SHP77 treated with DMSO at 0.1 percent for 48 hours (cell line): ENCODE measurements around the gene SEC14L1.
"Not testable (repeated sequence)": the region's sequence is repeated elsewhere in the genome, so short reads cannot be mapped to it uniquely, and the experiment has no call there.

ENCODE experiments used
- DNase-seq: peaks from one replicate; lab custom pipeline; 2025; lab: John Stamatoyannopoulos, UW

SEC14L1 gene

DNA sequence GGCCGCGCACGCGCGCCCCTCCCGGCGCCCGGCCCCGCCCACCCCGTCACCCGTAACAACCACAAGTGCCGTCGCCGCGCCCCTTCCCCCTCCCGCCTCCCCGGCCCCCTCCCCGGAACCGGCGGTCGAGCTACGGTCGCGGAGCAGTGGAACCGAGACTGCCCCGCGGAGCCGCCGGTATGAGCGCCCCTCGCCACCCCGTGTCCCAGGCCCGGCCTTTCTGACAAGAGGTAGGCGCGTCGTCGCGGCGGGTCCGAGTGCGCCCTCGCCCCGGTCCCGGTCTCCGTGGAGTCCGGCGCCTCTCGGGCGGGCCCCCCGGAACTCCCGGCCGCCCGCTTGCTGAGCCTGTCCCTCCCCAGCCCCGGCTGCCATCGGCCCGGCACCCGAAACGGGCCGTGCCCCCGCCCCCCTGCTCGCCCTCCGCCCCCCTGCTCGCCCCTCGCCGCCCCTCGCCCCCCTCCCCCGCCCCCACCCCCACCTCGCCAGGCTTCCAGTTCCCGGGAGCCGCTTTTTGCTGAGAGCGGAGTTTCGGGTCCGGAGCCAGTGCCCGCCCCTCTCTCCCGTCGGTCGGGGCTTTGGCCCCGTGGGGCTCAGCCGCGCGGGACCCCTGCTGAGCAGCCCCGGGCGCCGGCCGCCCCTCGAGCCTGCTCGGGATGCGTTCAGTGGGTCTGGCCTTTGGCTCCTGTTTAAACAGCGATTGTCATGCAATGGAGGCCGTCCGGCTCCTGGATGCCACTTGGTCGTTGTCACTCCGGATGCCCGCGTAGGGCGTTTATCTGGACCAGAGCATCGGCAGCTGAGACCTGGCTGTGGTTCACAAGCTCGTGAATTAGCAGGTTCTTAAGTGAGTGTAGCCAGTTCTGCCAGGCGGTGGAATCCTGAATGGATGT is at the start of gene SEC14L1:
SEC14L1 (plus strand) TSS at position 92 of the 890 bp plus-strand sequence. CDS start 2,628 bp downstream, outside the sequence.
- no peak for DNase-seq

DNA sequence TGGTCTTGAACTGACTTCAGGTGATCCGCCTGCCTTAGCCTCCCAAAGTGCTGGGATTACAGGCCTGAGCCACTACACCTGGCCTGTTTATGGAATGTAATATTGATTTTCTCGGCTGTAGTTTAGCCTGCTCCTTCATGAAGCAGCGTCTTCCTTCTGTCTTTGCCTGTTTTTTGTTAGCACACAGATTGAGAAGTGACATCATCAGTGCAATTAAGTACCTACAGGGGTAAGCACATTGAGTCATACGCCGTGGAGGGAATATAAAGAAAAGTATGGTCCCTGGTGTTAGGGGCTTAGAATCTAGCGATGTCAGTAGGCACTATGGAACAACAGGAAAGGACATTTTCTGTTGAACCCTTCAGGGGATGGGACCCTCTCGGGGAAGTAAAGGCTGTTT is 48.7 kb upstream of the SEC14L1 start:
- DNase-seq: no peak

- DNase-seq: no peak
Measured at GRCh38 chr17:77095461-77095860, 45.3 kb upstream of the SEC14L1 start.

- DNase-seq: peak; percentile 7
Measured at GRCh38 chr17:77096570-77097214, 44.1 kb upstream of the SEC14L1 start.

DNA sequence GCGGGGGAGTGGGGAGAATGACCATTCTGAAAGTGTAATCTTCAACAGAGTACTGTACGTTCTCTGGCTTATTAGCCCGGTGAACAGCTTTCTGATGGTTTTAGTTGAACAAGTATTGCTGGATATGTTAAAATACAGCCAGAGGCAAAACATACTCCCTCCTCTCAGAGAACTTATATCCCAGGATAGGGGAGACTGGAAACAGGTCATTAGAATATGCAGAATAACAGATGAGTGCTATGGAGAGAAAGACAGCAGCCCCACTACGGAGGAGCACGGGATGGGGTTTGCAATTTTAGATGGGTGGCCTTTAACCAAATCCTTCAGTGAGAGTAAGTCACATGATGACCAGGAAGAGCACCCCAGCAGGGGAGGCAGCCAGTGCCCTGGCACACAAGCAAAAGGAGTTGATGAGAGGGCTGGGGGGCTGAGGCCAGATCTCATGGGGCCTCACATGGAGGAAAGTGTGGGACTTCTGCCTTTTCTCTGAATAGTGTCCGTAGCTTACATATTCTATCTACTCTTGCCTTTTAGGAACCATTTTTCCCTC is 43.1 kb upstream of the SEC14L1 start:
- no peak for DNase-seq

DNA sequence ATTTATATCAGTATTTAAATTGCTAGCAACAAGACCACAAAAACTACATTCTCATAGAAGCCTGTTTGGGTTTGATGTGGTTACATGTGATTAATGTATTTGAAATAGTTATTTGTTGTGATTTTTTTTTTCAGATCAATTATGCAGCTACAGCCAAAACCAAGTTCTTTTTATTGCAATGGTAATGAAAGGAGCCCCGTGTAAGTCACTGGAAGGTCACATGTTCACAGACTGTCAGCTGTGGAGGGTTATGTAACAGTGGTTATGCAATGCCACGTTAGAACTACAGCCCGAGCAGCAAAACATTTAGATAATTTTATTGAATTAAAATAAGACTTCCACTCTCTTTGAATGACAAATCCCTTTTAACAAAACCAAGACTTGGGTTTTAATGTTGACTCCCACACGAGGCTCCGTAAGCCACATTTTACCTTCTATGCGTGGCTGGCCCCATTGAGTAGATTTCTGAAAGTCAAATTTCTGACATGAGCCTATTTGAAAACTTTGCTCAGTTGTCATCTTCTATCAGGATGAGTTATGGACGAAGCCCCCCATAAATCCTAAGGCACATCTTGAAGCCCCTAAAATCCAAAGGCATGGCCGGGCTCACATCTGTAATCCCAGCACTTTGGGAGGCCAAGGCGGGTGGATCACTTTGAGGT is 41.8 kb upstream of the SEC14L1 start:
- no peak for DNase-seq

GRCh38 chr17:77099997-77100396 is 40.8 kb upstream of the SEC14L1 start:
- DNase-seq: no peak

DNA sequence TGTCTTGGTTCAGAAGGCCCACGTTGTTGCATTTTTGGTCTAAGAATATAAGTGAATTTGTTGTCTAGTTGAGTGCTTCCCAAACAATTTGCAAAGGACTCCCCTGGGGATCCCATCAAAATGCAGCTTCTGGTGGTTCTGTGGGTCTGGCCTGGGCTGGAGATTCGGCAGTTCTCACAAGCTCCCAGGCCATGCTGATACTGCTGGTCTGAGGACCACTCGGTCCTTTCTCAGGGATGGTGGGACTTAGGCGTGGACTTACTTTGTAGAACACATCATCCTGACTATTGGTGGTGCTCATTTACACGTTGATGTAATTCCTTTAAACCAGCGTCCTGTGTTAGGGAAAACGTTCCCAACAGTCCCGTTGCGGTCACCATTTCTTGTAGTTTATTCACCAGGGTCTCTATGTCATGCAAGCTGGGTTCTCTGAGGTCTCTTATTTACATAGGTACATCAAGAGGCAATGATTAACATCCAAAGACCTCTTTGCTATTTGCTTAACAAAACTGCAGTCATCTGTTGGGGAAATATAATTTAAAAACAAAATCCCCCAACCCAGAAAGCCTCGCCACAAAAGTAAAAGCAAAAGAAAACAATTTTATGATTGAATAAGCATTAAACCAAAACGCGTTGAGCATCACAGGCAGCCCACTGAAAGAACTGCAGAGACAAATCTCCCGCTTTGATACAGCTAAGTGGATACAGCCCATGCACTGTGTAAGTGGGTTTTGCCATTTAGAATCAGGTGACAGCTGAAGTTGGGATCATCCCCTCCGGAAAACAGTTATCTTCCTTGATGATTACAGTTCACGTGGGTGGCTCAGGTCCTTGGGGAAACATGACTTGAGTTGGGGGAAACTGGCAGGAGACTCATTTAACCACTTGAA is 39.0 kb upstream of the SEC14L1 start:
- no peak for DNase-seq

DNA sequence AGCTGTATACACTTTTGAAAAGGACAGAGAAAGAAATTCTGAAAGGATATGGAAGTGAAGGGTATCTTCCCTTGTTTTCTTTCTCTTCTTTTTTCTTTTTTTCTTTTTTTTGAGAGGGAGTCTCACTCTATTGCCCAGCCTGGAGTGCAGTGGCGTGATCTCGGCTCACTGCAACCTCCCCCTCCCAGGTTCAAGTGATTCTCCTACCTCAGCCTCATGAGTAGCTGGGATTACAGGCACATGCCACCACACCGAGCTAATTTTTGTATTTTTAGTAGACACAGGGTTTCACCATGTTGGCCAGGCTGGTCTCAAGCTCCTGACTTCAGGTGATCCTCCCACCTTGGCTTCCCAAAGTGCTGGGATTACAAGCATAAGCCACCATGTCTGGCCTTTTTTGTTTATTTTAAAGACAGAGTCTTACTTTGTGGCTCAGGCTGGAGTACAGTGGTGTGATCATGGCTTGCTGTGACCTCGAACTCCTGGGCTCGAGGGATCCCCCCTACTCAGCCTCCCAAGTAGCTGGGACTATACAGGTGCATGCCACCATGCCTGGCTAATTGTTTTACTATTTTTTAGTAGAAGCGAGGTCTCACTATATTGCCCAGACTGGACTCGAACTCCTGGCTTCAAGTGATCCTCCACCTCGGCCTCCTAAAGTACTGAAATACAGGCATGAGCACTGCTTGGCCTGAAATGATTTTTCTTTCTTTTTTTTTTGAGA is 38.2 kb upstream of the SEC14L1 start:
- DNase-seq: not testable (repeated sequence)

DNA sequence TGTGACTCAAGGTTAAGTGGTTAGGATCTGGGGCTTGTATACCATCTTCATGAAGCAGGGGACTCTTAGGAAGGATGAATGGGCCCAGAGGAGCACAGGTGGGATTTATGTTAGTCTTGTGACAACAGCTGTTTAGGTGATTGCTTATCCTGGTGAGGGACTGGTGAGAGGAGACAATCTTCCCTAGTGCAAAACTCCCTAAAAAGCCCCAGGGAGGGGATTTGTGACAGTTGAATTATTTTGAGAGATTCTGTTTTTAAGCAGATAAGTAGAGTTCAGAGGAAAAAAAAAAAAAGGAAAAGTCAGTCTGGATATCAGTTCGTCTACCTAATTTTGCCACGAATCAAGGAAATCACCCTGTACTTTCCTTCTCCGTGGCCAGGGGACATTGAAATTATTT is 35.1 kb upstream of the SEC14L1 start:
- DNase-seq: no peak

DNA sequence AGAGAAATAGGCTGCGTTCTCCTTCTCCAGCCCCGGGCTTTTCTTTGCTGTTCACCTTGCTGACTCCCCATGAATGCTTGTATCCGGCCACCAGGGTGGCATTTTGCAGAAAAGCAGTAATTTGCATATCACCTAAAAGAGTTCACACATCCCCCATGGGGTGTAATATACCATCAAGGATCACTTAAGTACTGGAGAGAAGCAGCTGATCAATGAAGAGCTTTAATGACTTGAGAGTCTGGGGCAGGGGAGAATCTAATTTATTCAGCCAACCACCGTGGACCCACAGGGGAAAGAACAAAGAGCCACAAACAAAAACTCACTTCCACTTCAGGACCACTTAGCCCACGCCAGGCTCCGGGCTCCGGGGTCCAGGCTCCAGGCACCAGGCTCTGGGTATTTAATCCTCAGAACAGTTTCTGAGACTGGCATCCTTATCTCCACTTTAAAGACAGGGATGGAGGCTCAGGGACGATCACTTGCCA is 33.9 kb upstream of the SEC14L1 start:
- DNase-seq: no peak

- DNase-seq: no peak
Measured at GRCh38 chr17:77107506-77108433, 33.0 kb upstream of the SEC14L1 start.

DNA sequence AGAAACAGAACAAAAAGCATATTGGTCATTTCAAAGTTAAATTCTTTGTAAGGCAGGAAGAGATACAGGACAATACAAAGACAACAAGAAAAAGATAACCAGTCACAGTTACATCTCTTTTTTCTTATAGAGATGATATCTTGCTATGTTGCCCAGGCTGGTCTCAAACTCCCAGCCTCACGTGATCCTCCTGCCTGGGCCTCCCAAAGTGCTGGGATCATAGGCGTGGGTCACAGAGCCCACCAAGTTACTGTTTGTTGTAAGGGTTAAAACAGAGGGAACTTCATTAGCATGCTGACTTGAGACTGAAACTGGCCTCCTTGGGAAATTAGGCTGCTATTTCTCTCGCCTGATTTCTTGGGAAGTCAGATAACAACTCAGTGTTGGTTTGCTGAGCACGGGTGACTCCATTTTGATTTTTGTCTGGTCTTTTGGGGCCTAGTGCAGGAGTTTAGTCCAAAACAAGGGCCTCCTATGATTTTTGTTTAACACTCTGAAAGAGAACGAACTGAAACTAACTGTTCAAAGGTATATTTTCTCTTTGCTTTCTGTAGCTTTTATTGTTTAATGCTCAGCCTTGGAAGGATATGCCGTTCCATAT is 31.5 kb upstream of the SEC14L1 start:
- no peak for DNase-seq

- DNase-seq: no peak
Measured at GRCh38 chr17:77109764-77110359, 30.9 kb upstream of the SEC14L1 start.

GRCh38 chr17:77111165-77111933 is 29.4 kb upstream of the SEC14L1 start:
- DNase-seq: not testable (repeated sequence)

DNA sequence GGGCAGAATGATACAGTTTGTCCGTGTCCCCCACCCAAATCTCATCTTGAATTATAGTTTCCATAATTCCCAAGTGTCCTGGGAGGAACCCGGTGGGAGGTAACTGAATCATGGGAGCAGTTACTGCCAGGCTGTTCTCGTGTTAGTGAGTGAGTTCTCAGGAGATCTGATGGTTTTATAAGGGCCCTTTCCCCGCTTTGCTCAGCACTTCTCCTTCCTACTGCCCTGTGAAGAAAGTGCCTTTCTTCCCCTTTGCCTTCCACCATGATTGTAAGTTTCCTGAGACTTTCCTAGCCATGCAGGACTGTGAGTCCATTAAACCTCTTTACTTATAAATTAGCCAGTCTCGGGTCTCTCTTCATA is 28.9 kb upstream of the SEC14L1 start:
- DNase-seq: no peak

- no peak for DNase-seq
Measured at GRCh38 chr17:77115510-77115909, 25.3 kb upstream of the SEC14L1 start.

DNA sequence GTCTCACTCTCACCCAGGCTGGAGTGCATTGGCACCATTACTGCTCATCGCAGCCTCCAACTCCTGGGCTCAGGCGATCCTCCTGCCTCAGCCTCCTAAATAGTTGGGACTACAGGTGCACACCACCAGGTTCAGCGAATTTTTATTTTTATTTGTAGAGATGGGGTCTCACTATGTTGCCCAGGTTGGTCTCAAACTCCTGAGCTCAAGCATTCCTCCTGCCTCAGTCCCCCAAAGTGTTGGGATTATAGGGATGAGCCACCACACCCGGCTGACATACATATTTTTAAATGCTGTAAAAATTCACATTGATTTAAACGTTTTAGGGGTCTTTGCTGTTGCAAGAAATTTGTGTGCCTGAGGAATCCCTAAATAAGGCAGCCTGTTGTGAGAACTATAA is 24.8 kb upstream of the SEC14L1 start:
- DNase-seq: no peak
